ENCODE data around the gene YPEL2.

Gene YPEL2

GRCh38 chr17:59423903-59424302, 92.4 kb downstream of the YPEL2 start:
- H3K4me1 ChIP-seq (ENCODE audit: control insufficient read depth, insufficient read depth, low read length), result peaks cover 13% of the 10 kb centered on the region
- H3K9me3 ChIP-seq (ENCODE audit: control insufficient read depth, low read length), result no peaks in the 10 kb centered on the region
- no peak overlapping the region for H3K9ac ChIP-seq (ENCODE audit: low read length)
- H3K36me3 ChIP-seq (ENCODE audit: control insufficient read depth, insufficient read depth, low read length), result no peaks in the 10 kb centered on the region
- no peak overlapping the region for H3K4me3 ChIP-seq (ENCODE audit: low read length)
- H3K27me3 ChIP-seq (ENCODE audit: control insufficient read depth, insufficient read depth, low read length), result no peaks in the 10 kb centered on the region

DNA sequence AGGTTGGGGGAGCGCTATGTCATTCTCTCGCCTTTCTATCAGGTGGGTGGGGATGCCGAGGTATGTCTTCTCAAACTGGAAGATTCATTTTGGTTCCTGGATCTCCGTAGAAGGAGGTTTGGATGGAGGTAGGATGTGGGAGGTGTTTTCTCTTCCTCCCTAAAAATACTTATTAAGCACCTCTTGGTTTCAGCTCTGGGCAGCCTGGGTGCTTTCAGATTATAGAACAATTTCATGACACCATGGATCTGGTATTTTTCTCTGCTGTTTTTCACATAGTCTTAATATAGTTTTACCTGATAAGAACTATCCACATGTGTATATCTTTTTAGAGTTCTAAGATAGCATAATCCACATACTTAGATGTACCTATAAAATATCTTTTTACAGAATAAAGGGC, 92.9 kb downstream of the YPEL2 start:
- no peaks in the 10 kb centered on the region for H3K27me3 ChIP-seq (ENCODE audit: control insufficient read depth, insufficient read depth, low read length)
- peaks cover 13% of the 10 kb centered on the region for H3K4me1 ChIP-seq (ENCODE audit: control insufficient read depth, insufficient read depth, low read length)
- no peaks in the 10 kb centered on the region for H3K9me3 ChIP-seq (ENCODE audit: control insufficient read depth, low read length)
- no peak overlapping the region for H3K4me3 ChIP-seq (ENCODE audit: low read length)
- no peak overlapping the region for H3K9ac ChIP-seq (ENCODE audit: low read length)
- H3K36me3 ChIP-seq (ENCODE audit: control insufficient read depth, insufficient read depth, low read length), result no peaks in the 10 kb centered on the region

DNA sequence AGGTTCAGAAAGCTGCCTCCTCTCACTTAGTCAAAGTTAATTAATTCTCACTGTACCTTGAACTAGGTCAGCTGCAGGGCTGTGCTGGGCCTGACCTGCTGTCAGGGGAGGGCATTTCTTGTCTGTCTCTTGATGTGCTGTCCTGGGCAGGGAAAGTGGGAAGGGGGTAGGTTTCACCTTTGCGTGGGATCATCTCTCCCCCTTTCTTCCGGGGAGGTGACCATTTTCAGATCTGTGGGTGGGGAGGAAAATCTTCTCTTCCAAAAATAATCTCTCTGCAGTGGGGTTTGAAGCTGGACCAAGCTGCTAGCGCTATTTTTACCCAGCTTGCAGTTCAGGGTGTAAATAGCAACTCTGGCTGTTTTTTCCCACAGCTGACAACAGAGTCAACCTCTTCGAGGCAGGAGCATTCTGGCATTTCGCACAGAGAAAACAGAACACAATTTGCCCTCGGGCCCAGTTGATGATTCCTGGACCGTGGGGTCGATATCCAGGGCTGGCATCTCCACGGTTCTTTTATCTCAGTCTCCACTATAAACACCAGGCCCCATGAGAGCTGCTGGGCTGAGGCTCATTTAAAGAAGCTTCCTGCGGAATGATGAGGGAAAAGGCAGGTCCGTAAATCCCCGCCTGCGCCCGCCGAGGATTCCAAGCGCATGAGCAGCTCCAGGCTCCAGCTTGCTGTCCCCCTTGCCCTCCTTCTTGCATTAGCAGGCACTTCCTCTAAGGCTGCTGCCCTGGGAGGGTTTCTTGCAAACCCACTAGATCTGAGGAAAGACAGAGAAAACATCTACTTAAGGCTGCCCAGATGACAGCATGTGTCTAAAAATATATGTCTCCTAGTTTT, 93.9 kb downstream of the YPEL2 start:
- Histone ChIP-seq H3K9ac (ENCODE audit: low read length) (no peak overlapping the region), H3K27me3 (ENCODE audit: control insufficient read depth, insufficient read depth, low read length) (no peaks in the 10 kb centered on the region), H3K36me3 (ENCODE audit: control insufficient read depth, insufficient read depth, low read length) (no peaks in the 10 kb centered on the region), H3K9me3 (ENCODE audit: control insufficient read depth, low read length) (no peaks in the 10 kb centered on the region), H3K4me1 (ENCODE audit: control insufficient read depth, insufficient read depth, low read length) (peaks cover 18% of the 10 kb centered on the region), H3K4me3 (ENCODE audit: low read length) (no peak overlapping the region)

DNA sequence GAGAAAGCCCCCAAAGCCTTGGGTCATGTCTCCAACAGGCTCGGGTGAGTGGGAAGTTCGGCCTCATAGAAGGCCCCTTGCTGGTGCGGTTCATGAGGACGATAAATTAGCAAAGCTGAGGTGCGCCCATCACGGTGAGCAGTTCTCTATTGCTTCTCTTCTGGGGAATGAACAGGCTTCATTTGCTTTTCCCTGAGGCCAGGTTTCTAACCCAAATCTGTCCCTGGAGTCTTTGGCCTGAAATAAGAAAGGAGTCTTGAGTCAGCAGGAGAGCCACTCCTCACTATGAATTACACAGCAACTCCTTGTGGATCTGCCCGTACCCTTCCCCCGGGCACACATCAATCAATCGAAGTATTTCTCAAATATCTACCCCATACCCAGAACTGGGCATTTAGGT, 94.6 kb downstream of the YPEL2 start:
- Histone ChIP-seq H3K9me3 (ENCODE audit: control insufficient read depth, low read length) (no peaks in the 10 kb centered on the region), H3K9ac (ENCODE audit: low read length) (no peak overlapping the region), H3K4me1 (ENCODE audit: control insufficient read depth, insufficient read depth, low read length) (peaks cover 14% of the 10 kb centered on the region), H3K36me3 (ENCODE audit: control insufficient read depth, insufficient read depth, low read length) (no peaks in the 10 kb centered on the region), H3K4me3 (ENCODE audit: low read length) (no peak overlapping the region), H3K27me3 (ENCODE audit: control insufficient read depth, insufficient read depth, low read length) (no peaks in the 10 kb centered on the region)

- Histone ChIP-seq H3K4me1 (ENCODE audit: control insufficient read depth, insufficient read depth, low read length) (peaks cover 14% of the 10 kb centered on the region), H3K27me3 (ENCODE audit: control insufficient read depth, insufficient read depth, low read length) (no peaks in the 10 kb centered on the region), H3K9ac (ENCODE audit: low read length) (no peak overlapping the region), H3K36me3 (ENCODE audit: control insufficient read depth, insufficient read depth, low read length) (no peaks in the 10 kb centered on the region), H3K9me3 (ENCODE audit: control insufficient read depth, low read length) (no peaks in the 10 kb centered on the region), H3K4me3 (ENCODE audit: low read length) (no peak overlapping the region)
Observed at GRCh38 chr17:59427425-59427921, 96.0 kb downstream of the YPEL2 start.

GRCh38 chr17:59427996-59428395, 96.5 kb downstream of the YPEL2 start:
- H3K27me3 ChIP-seq (ENCODE audit: control insufficient read depth, insufficient read depth, low read length), result no peaks in the 10 kb centered on the region
- H3K9me3 ChIP-seq (ENCODE audit: control insufficient read depth, low read length), result no peaks in the 10 kb centered on the region
- no peak overlapping the region for H3K9ac ChIP-seq (ENCODE audit: low read length)
- H3K36me3 ChIP-seq (ENCODE audit: control insufficient read depth, insufficient read depth, low read length), result no peaks in the 10 kb centered on the region
- H3K4me3 ChIP-seq (ENCODE audit: low read length), result no peak overlapping the region
- peaks cover 12% of the 10 kb centered on the region for H3K4me1 ChIP-seq (ENCODE audit: control insufficient read depth, insufficient read depth, low read length)

DNA sequence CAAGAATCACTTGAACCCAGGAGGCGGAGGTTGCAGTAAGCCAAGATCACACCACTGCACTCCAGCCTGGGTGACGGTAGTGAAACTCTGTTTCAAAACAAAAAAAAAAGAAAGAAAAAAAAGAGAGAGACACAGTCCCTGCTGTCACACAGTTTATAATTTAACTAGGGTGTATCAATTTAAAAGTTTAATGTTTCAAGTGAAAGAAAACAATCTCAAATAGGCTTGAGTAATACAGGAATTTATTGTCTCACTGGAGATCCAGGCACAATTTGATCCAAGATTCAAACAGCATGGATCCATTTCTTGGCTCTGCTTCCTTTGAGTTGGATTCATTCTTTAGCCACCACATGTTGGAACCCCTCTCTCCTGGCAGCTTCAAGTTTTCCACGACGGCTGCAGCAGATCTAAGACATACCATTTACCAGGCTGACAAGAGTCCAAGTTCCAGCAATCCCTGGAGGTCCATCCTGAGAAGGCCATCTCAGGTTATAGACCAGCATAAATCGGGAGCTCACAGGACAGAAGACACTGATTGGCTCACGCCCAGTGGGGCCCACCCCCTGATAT, 97.5 kb downstream of the YPEL2 start:
- Histone ChIP-seq H3K36me3 (ENCODE audit: control insufficient read depth, insufficient read depth, low read length) (no peaks in the 10 kb centered on the region), H3K4me1 (ENCODE audit: control insufficient read depth, insufficient read depth, low read length) (peaks cover 5% of the 10 kb centered on the region), H3K9me3 (ENCODE audit: control insufficient read depth, low read length) (no peaks in the 10 kb centered on the region), H3K27me3 (ENCODE audit: control insufficient read depth, insufficient read depth, low read length) (no peaks in the 10 kb centered on the region), H3K4me3 (ENCODE audit: low read length) (no peak overlapping the region), H3K9ac (ENCODE audit: low read length) (no peak overlapping the region)

DNA sequence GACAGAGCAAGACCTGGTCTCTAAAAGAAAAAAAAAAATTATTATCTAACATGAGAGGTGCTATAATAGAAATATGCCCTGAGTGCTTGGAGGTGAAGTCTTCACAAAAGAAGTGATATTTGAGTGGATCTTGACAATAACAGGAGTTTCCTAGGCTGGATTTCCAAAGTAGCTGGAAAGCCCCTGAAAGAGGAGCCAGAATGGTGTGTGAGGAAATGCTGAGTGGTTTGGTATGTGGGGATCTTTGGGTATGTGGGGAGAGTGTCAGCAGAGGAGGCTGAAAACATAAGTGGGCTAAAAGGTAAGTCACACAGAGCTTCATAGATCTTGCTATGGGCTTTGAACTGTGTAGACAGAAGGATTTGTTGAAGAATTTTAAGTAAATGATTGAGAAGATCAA, 100.1 kb downstream of the YPEL2 start:
- Histone ChIP-seq H3K9me3 (ENCODE audit: control insufficient read depth, low read length) (no peaks in the 10 kb centered on the region), H3K27me3 (ENCODE audit: control insufficient read depth, insufficient read depth, low read length) (no peaks in the 10 kb centered on the region), H3K36me3 (ENCODE audit: control insufficient read depth, insufficient read depth, low read length) (no peaks in the 10 kb centered on the region), H3K9ac (ENCODE audit: low read length) (no peak overlapping the region), H3K4me1 (ENCODE audit: control insufficient read depth, insufficient read depth, low read length) (peaks cover 5% of the 10 kb centered on the region), H3K4me3 (ENCODE audit: low read length) (no peak overlapping the region)

- no peaks in the 10 kb centered on the region for H3K9me3 ChIP-seq (ENCODE audit: control insufficient read depth, low read length)
- H3K4me3 ChIP-seq (ENCODE audit: low read length), result no peak overlapping the region
- no peaks in the 10 kb centered on the region for H3K27me3 ChIP-seq (ENCODE audit: control insufficient read depth, insufficient read depth, low read length)
- no peak overlapping the region for H3K9ac ChIP-seq (ENCODE audit: low read length)
- H3K36me3 ChIP-seq (ENCODE audit: control insufficient read depth, insufficient read depth, low read length), result no peaks in the 10 kb centered on the region
- peaks cover 5% of the 10 kb centered on the region for H3K4me1 ChIP-seq (ENCODE audit: control insufficient read depth, insufficient read depth, low read length)
Observed at GRCh38 chr17:59432657-59433056, 101.2 kb downstream of the YPEL2 start.

DNA sequence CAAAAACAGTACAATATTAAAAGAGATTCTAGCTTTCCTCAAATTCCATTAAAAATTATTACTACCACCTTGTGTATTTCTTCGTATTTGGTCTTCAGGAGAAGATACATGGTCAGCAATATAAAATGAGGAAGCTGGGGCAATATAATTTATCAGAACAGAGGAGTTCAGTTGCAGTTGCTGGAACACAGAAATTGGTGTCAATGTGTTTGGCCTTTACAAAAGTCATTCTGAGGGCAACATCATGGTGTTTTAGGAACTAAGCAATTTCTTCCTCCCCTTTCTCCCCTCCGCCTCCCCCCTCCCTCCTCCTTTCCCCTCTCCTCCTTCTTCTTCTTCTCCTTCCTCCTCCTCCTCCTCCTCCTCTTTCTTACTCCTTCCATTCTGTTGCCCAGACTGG, 102.1 kb downstream of the YPEL2 start:
- Histone ChIP-seq H3K4me1 (ENCODE audit: control insufficient read depth, insufficient read depth, low read length) (peaks cover 8% of the 10 kb centered on the region), H3K9me3 (ENCODE audit: control insufficient read depth, low read length) (no peaks in the 10 kb centered on the region), H3K27me3 (ENCODE audit: control insufficient read depth, insufficient read depth, low read length) (no peaks in the 10 kb centered on the region), H3K36me3 (ENCODE audit: control insufficient read depth, insufficient read depth, low read length) (no peaks in the 10 kb centered on the region), H3K4me3 (ENCODE audit: low read length) (no peak overlapping the region), H3K9ac (ENCODE audit: low read length) (no peak overlapping the region)

DNA sequence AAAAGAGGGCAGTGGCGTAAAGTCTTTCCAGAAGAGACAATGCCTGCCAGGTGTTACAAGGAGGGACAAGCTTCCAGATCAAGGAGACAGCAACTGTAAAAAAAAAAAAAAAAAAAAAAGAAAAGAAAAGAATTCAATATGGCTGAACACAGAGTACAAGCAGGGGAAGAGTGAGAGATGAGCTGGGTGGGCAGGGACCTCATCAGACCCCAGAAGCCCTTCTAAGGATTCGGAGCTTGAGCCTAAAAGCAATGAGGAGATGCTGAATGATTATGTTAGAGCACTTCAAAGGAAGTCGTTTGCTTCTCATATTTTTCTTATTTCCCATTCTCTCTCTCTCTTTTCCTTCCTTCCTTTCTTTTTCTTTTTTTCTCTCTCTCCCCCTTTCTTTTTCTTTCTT, 103.0 kb downstream of the YPEL2 start:
- H3K36me3 ChIP-seq (ENCODE audit: control insufficient read depth, insufficient read depth, low read length), result no peaks in the 10 kb centered on the region
- H3K27me3 ChIP-seq (ENCODE audit: control insufficient read depth, insufficient read depth, low read length), result no peaks in the 10 kb centered on the region
- no peak overlapping the region for H3K4me3 ChIP-seq (ENCODE audit: low read length)
- H3K9ac ChIP-seq (ENCODE audit: low read length), result no peak overlapping the region
- no peaks in the 10 kb centered on the region for H3K9me3 ChIP-seq (ENCODE audit: control insufficient read depth, low read length)
- peaks cover 16% of the 10 kb centered on the region for H3K4me1 ChIP-seq (ENCODE audit: control insufficient read depth, insufficient read depth, low read length)

DNA sequence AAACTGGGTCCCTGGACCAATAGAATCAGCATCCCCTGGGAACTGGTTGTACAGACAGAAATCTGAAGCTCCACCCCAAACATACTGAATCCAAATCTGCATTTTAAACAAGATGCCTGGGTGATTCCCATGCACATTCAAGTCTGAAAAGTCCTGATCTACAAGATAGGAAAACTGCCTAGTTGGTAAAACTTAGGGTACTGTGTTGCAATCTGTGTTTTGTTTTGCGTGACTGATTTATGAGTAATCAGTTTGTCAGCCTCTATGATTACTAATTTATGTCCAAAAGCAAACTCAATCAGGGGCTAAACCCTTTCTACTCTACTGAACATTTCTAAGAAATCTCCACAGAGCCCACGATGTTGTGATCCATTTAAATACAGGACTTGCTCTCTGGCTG, 103.8 kb downstream of the YPEL2 start:
- H3K27me3 ChIP-seq (ENCODE audit: control insufficient read depth, insufficient read depth, low read length), result no peaks in the 10 kb centered on the region
- H3K9me3 ChIP-seq (ENCODE audit: control insufficient read depth, low read length), result no peaks in the 10 kb centered on the region
- H3K9ac ChIP-seq (ENCODE audit: low read length), result no peak overlapping the region
- peaks cover 19% of the 10 kb centered on the region for H3K4me1 ChIP-seq (ENCODE audit: control insufficient read depth, insufficient read depth, low read length)
- no peaks in the 10 kb centered on the region for H3K36me3 ChIP-seq (ENCODE audit: control insufficient read depth, insufficient read depth, low read length)
- H3K4me3 ChIP-seq (ENCODE audit: low read length), result no peak overlapping the region
